Esophagus squamous epithelium (tissue), 4 donors: ENCODE data around the gene VIT.

Source experiments
- CTCF ChIP-seq, 6 experiments: fragments of 450-650 bp in 4 of 6; fragments of 200-600 bp in 2 of 6; sonication (generic) in 2 of 6; IDR thresholded peaks; one replicate each; pipeline ENCODE4 v1.5.1; 2016 to 2019; ENCODE audit warnings: antibody characterized with exemption in 6 of 6, mild to moderate bottlenecking in 4 of 6, moderate library complexity in 4 of 6
- POLR2A ChIP-seq, 4 donors: fragments of 450-650 bp; IDR thresholded peaks; one replicate each; pipeline ENCODE4 v1.6.1; 2017; ENCODE audit warnings: antibody characterized with exemption in 4 of 4, mild to moderate bottlenecking in 4 of 4, moderate library complexity in 3 of 4

- TF ChIP-seq CTCF (IDR thresholded peaks at IDR 0.05) = no peak
- no peak for TF ChIP-seq POLR2A (IDR thresholded peaks at IDR 0.05)
Measured at GRCh38 chr2:36857713-36858112, 161.2 kb downstream of the VIT start.
